GM12801 (cell line): ENCODE data around the gene OR8D2.

Experiments used
- CTCF ChIP-seq: IDR thresholded peaks from one replicate; pipeline ENCODE4 v1.5.1; 2011; ENCODE audit warnings: control low read depth; ENCODE audit not compliant: insufficient read length; ENCODE audit errors: extremely low read depth

OR8D2 gene

GRCh38 chr11:124329787-124330478 is 9.9 kb upstream of the OR8D2 start:
- no peak for TF ChIP-seq CTCF

- TF ChIP-seq CTCF = no peak
Measured at GRCh38 chr11:124327775-124328174, 7.8 kb upstream of the OR8D2 start.

GRCh38 chr11:124322356-124322755 is 2.4 kb upstream of the OR8D2 start:
- no peak for TF ChIP-seq CTCF

GRCh38 chr11:124315052-124315451 is 4.9 kb downstream of the OR8D2 start:
- TF ChIP-seq CTCF = no peak

- no peak for TF ChIP-seq CTCF
Measured at GRCh38 chr11:124313849-124314248, 6.1 kb downstream of the OR8D2 start, which contains the start of gene OR8D1. TSS of gene OR8D1 (minus strand) at chr11:124313949. CDS start at chr11:124310766, 3,183 bp downstream.

- TF ChIP-seq CTCF = no peak
Measured at GRCh38 chr11:124313131-124313530, 6.9 kb downstream of the OR8D2 start.

- no peak for TF ChIP-seq CTCF
Measured at GRCh38 chr11:124311670-124312069, 8.3 kb downstream of the OR8D2 start.
